ENCODE data around the gene TRIO. TPM values are rescaled to one million over a fixed set of nuclear protein-coding genes. Genes with fewer than 3 reads are reported as not detected.

TRIO gene
- polyA plus RNA-seq, 3 donors, result 104 to 124 (median 116) TPM

DNA sequence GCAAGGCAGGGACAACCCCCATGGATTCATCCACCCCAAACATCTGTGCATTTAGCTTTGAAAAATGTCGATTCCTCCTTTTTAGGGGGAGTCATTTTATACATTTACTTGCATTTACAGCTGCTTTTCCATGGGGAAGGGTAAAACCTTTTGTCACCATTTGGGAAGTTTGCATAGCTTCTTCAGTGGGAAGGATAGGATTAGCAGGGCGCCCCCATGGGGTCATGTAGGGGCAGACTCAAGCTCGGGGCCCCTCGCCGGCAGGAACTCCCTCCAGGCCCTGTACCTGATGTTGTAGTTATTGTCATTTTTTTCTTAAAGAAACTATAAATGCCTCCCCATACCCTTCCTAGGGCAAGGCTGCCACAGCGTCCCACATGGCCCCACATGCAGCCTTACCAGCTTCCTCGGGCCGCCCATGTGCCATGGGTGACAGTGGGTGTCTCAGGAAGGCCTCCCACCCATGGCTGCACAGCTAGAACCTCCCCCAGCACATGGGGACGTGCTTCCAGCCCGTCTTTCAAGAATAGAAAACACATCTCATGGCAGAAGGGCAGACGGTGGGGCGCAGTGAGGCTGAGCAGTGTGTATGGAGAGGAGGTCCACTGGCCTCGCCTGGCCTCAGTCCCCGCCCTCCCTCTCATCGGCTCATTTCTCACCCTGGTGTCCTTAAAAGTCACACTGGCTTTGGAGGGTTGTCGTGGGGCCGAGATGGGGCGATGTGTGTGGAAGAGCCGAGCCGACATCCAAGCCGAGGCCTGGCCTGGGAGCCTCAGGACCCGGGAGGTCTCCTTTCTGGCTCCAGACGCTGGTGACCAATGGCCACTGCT is 362.4 kb downstream of the TRIO start:
- no peak for DNase-seq (ENCODE audit: extremely low read depth in 1 of 11, low read depth in 9 of 11, low spot score in 4 of 11)

DNA sequence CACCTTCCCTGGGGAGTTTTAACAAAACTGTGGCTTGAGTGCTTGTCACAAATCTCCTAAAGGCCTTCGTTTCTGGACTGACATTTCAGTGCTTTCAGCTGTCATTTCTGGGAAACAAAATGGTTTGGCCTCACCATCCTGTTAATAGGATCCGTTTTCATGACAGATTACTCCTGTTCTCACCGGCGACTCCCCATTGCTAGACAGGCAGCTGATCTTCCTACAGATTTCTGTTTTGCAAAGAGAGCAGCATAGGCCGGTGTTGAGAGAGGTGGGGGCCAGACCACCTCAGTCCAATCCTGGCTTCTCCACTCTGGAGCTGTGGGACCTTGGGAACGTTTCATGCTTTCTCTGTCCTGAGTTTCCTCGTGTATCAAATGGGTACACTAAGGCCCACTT is 363.0 kb downstream of the TRIO start:
- DNase-seq (ENCODE audit: extremely low read depth in 1 of 11, low read depth in 9 of 11, low spot score in 4 of 11), result no peak

DNA sequence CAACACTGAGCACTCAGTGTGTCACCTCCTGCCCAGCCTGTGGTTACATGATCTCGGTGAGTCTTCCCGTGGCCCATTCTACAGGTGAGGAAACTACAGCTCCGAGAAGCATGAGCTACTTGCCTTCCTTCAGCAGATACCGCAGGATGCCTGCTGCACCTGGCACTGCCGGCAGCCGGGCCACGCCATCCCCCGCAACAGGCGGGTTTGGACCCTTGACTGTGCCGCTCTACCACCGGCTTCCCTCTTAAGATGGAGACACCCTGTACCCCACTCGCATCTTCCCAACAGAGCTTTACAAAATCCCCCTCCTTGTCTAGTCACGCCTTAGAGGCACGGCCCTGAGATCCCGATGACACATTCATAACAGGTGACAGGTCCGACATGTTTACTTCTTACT is 363.5 kb downstream of the TRIO start:
- no peak for DNase-seq (ENCODE audit: extremely low read depth in 1 of 11, low read depth in 9 of 11, low spot score in 4 of 11)

DNA sequence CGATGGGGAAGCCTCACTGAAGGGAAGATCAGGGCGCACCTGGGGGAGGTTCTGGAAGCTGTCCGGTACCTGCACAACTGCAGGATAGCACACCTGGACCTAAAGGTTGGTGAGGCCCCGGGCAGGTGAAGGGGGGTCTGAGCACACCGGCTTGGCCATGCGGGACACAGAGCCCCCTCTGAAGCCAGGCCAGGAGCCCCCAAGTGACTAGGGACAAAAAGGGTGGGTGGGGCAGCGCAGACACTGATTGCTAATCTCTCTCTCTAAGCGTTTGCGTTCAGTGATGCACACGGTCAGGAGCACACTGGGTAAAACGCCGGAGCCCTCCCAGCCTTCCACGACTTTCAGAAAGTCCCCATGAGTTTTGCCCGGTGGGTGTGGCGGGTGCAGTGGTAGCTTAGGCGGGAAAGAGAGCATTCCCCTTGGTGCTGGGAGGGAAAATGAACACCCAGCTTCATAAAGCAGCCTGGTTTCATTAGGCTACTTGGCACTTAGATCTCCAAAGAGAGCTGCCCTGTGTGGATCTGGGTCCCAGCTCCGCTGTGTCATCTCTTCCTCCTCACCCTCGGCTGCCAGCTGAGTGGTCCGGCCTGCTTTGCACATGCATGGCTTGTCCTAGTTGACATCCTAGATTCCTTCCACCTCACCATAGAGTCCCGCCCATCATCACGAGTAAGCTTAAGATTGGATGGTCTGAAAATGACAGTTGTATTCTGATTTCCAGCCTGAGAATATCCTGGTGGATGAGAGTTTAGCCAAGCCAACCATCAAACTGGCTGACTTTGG is 364.2 kb downstream of the TRIO start:
- DNase-seq (ENCODE audit: extremely low read depth in 1 of 11, low read depth in 9 of 11, low spot score in 4 of 11), result no peak

DNA sequence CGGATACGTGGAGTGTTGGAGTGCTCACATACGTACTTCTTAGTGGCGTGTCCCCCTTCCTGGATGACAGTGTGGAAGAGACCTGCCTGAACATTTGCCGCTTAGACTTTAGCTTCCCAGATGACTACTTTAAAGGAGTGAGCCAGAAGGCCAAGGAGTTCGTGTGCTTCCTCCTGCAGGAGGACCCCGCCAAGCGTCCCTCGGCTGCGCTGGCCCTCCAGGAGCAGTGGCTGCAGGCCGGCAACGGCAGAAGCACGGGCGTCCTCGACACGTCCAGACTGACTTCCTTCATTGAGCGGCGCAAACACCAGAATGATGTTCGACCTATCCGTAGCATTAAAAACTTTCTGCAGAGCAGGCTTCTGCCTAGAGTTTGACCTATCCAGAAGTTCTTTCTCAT is 364.9 kb downstream of the TRIO start:
- no peak for DNase-seq (ENCODE audit: extremely low read depth in 1 of 11, low read depth in 9 of 11, low spot score in 4 of 11)

DNA sequence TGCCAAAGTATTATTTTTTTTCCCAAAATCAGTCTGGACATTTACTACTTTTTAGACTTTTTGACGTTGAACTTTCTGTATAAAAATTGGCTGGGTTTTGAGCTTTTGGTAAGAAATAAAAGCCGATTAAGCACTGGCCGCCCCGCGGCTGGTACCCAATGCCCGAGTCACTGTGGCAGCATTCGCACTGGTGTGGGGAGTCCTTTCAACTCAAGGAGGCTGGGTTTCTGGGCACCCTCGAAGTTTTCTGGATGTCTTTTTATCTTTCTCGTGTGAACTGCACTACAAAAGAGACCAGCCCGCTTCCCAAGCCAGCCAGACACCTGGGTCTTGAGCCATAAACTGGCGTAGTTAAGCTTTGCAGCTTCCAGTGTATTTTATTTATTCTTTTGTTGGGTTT is 366.4 kb downstream of the TRIO start:
- DNase-seq (ENCODE audit: extremely low read depth in 1 of 11, low read depth in 9 of 11, low spot score in 4 of 11), result no peak

DNA sequence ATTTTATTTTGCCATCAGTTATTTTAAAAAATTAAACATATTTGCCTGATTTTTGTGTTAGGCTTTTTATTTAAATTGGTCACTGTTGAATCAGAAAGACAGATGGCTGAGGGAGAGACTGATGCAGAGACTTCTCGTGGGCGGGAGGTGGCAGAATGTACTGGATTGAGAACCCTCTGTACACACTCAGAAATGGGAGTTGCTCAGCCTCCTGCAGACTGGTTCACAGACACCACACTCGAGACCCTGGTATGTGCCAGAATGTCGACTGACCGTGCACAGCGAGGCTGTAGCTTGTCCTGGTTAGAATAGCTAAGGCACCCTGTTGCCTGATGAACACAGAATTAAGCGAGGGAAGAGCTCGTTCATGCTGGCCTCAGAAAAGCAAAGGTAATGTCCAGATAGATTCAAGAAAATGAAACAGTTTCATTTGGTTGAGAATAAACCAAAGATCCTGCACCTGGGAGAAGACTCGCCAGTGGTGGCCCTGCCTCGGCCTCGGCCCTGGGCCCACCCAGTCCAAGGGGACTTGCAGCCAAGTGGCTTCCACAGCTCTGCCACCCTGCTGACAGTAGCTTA is 367.1 kb downstream of the TRIO start:
- DNase-seq (ENCODE audit: extremely low read depth in 1 of 11, low read depth in 9 of 11, low spot score in 4 of 11), result no peak

DNA sequence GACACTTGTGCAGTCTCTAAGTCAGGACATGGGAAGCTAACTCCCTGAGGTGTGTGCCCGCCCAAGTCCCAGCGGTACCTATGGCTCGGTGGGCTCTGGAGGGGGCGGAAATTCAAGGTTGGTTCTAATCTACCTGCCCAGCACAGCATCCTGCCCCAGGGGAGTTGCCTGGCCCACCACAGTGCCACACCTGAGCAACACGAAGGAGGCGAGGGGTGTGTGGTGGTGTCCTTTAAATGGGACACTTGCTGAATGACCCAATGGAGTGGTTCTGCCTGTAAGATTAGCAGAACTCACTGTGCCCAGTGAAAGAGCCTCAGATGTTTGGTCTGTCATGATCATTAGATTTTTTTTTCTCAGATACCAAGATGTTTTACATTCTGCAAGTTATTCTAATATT is 367.7 kb downstream of the TRIO start:
- DNase-seq (ENCODE audit: extremely low read depth in 1 of 11, low read depth in 9 of 11, low spot score in 4 of 11), result no peak

DNA sequence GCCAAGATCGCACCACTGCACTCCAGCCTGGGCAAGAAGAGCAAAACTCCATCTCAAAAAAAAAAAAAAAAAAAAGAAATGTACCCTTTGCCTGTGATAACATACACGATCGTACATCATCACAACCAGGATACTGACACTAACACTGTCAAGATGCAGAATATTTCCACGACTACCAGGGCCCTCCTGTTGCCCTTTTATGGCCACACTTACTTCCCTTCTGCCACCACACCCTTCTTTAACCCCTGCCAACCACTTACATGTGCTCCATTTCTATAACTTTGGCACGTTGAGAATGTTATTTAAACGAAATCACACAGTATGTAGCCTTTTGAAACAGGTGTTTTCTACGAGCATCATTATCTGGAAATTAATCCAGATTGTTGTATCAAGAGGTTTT is 369.4 kb downstream of the TRIO start:
- DNase-seq (ENCODE audit: extremely low read depth in 1 of 11, low read depth in 9 of 11, low spot score in 4 of 11), result no peak

DNA sequence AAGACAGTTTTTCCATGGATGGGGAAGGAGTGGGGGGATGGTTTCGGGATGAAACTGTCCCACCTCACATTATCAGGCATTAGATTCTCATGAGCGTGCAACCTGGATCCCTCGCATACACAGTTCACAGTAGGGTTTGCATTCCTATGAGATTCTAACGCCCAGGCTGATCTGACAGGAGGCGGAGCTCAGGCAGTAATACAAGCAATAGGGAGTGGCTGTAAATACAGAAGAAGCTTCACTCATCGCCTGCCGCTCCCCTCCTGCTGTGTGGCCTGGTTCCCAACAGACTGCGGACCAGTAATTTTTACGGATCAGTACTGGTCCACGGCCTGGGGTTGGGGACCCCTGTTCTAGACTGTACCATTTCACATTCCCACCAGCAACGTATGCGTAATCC is 370.1 kb downstream of the TRIO start:
- DNase-seq (ENCODE audit: extremely low read depth in 1 of 11, low read depth in 9 of 11, low spot score in 4 of 11), result no peak

DNA sequence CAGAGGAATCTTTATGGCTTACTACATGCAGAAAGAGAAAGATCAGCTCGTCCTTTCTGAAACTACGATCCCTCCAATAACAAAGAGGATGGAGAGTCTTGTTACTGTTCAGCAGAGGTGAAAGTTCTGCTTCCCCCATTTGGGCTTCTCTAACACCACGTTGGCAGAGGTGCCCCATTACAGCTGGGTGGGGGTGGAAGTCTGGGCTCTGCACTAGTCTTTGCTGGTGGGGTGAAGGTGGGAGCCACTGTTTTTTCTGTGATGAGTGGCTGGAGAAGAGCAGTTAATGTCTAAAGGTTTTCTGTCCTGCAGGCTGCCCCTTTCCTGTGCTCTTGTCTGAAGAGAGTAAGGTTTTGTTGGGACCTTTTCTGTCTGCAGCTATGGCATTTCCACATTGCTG is 373.8 kb downstream of the TRIO start:
- DNase-seq (ENCODE audit: extremely low read depth in 1 of 11, low read depth in 9 of 11, low spot score in 4 of 11), result no peak

DNA sequence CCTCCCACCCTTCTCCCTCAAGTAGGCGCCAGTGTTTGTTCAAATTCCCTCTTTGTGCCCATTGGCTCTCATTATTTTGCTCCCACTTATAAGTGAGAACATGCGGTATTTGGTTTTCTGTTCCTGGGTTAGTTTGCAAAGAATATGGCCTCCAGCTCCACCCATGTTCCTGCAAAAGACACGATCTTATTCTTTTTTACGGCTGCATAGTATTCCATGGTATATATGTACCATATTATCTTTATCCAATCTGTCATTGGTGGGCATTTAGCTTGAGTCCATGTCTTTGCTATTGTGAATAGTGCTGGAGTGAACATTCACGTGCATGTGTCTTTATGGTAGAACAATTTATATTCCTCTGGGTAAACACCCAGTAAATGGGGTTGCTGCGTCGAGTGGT is 375.5 kb downstream of the TRIO start:
- DNase-seq (ENCODE audit: extremely low read depth in 1 of 11, low read depth in 9 of 11, low spot score in 4 of 11), result no peak

DNA sequence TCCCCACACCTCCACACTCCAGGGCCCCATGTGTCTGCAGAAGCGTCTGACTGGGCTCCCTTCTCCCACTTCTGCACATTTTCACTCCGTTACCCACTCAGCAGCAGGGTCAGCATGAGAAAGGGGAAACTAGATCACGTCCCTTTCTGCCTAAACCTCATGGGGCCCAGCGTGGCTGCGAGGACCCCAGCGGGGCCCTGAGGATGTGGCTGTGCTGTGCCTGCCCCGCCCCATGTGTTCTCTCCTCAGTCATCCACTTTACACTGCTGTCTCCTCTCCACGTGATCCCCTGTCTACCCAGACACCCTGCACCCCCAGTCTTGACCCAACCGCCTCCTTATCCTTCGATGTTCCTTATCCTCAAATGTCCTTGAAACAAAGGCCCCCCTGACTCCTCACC is 378.6 kb downstream of the TRIO start:
- DNase-seq (ENCODE audit: extremely low read depth in 1 of 11, low read depth in 9 of 11, low spot score in 4 of 11), result no peak

DNA sequence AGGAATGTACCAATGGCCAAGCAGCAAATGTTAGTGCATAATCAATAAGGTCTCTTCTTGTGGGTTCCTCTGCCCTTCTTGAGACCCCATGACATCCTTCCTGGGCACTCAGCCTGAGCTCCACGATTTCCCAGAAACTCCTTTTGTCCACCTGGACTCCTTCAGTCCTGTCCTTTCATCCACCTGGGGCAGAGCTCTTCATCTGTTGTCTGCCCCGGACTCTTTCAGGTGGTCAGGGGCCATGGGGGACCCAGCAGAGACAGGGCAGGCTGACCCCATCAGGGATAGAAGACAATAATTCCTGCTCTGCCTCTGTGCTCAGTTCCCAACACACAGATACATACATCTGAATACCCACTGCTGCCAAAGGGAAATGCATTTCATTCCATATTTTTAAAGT is 379.6 kb downstream of the TRIO start:
- DNase-seq (ENCODE audit: extremely low read depth in 1 of 11, low read depth in 9 of 11, low spot score in 4 of 11), result no peak

DNA sequence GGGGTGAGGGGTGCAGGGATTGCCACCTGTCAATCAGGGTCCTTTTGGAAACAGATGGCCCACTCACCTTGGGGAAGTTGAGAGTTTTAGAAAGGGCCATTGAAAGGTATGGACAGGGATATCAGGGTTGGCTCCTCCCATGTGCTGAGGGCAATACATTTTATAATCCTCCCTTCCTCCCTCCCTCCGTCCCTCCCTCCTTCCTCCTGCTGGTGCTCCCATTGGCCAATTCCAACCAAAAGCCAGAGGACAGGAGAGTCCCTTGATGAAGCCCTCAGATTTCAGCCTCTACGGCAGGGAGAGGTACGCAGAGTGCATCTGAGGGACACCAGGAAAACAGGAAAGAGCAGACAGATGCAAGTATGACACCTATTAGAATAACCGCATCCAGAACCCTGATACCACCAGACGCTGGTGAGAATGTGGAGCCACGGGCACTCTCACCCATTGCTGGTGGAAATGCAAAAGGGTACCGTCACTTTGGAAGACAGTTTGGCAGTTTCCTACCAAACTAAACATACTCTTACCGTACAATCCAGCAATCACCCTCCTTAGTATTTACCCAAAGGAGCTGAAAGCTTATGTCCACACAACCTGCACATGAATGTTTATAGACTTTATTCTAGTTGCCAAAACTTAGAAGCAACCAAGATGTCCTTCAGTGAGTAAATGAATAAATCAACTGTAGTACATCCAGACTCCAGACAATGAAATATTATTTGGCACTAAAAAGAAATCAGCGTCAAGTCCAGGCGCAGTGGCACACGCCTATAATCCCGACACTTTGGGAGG is 380.3 kb downstream of the TRIO start:
- DNase-seq (ENCODE audit: extremely low read depth in 1 of 11, low read depth in 9 of 11, low spot score in 4 of 11), result no peak

DNA sequence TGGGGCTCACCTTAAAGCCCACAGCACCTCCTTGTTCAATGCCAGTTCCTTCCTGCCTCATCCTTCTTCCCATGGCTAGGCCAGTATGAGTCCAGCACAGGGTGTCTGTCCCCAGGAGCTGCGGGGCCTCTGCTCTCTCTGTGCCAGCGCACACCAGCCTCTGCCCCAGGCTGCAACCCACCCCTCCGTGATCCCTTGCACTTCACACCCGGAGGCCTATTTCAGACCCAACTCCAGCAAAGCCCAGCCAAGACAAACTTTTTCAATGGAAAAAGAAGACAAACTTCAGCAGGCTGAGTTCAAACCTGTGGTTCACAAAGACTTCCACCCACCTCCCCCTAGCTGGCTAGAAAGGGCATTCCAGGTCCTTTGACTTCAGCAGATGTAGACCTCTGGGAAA is 382.3 kb downstream of the TRIO start:
- DNase-seq (ENCODE audit: extremely low read depth in 1 of 11, low read depth in 9 of 11, low spot score in 4 of 11), result no peak

DNA sequence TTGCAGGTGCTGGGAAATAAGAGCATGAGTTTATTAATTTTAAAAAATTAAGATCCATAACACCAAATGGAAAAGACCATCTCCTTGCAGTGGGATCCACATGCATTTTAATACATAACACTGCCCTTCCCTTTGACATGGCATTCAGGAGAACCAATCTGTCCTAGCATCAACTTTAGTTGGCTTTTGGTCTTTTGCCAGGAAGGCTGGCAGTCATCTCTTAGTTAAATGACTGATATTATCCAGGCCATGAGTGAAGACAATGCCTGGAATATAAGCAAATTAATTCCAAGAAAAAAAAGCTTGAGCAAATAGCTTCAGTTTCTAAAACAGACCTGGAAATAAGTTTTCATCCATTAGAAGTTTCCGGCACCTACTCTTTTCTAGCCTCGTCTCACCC is 383.4 kb downstream of the TRIO start:
- no peak for DNase-seq (ENCODE audit: extremely low read depth in 1 of 11, low read depth in 9 of 11, low spot score in 4 of 11)

DNA sequence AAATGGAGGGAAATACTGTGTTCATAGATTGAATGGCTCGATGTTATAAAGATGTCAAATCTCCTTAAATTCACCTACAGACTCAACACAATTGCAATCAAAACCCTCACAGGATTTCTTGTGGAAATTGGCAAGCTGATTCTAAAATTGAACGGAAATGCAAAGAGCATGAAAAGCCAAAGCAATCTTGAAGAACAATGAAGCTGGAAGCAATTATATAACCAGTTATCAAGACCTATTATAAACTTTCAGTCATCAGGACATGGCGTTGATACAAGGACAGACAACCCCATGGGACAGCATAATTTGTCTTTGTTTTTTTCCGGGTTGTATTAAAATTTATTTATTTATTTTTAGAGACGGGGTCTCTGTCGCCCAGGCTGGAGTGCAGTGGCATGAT is 385.0 kb downstream of the TRIO start:
- DNase-seq (ENCODE audit: extremely low read depth in 1 of 11, low read depth in 9 of 11, low spot score in 4 of 11), result no peak

DNA sequence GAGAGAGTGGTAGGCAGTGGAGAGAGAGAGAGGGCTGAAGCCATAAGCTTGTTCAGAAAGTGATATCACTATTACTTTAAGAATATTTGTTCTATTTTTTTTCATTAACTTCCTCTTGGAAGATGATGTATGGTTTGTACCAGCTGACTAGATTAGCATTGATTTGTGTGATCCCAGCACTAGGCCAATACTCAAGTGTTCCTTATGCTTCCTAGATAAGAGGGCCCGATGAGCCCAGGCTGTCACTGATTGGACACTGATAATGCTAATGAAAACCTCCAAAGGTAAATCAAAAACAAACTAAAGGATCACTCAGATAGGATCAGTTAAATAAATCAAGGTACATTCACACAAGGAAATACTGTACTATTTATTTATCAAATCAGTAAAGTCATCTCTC is 385.8 kb downstream of the TRIO start:
- no peak for DNase-seq (ENCODE audit: extremely low read depth in 1 of 11, low read depth in 9 of 11, low spot score in 4 of 11)

DNA sequence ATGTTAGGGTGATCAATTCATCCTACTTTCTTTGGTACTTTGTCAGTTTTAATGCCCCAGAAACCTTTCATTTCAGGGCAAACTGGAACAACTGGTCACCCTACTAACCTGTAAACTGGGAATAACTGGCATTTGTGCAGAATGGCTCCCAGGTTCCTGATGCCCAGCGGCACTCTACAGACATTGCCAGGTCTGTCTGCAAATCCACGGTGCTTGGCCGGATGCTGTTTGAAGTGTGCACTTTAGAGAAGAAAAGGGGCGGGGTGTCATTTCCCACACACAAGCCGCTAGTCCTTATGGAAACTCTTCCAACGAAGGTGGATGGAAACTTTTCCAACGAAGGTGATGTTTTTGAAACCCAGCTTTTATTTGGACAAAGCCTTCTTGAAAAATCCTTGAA is 388.5 kb downstream of the TRIO start:
- no peak for DNase-seq (ENCODE audit: extremely low read depth in 1 of 11, low read depth in 9 of 11, low spot score in 4 of 11)
